Ishikawa (cell line): Measurements from ENCODE around the gene MAP3K19.

Experiments
- CEBPB ChIP-seq: IDR thresholded peaks from 2 replicates; pipeline ENCODE4 v1.6.1; 2012
- CREB1 ChIP-seq: IDR thresholded peaks from 2 replicates; pipeline ENCODE4 v1.6.1; 2012; ENCODE audit warnings: low read depth
- EGR1 ChIP-seq: IDR thresholded peaks from 2 replicates; pipeline ENCODE4 v1.6.1; 2012
- EP300 ChIP-seq: IDR thresholded peaks from 2 replicates; pipeline ENCODE4 v1.6.1; 2012; ENCODE audit warnings: borderline replicate concordance
- FOXM1 ChIP-seq: IDR thresholded peaks from 2 replicates; pipeline ENCODE4 v1.6.1; 2012; ENCODE audit warnings: low read depth, borderline replicate concordance
- NFIC ChIP-seq: IDR thresholded peaks from 2 replicates; pipeline ENCODE4 v1.6.1; 2012
- RAD21 ChIP-seq: IDR thresholded peaks from 2 replicates; pipeline ENCODE4 v1.6.1; 2012; ENCODE audit warnings: low read depth
- TAF1 ChIP-seq: IDR thresholded peaks from 2 replicates; pipeline ENCODE4 v1.6.1; 2012; ENCODE audit warnings: low read depth, mild to moderate bottlenecking
- TEAD4 ChIP-seq: IDR thresholded peaks from 2 replicates; pipeline ENCODE4 v1.6.1; 2012
- YY1 ChIP-seq: IDR thresholded peaks from 2 replicates; pipeline ENCODE4 v1.6.1; 2012; ENCODE audit warnings: low read depth
- ZBTB7A ChIP-seq: IDR thresholded peaks from 2 replicates; pipeline ENCODE4 v1.6.1; 2012; ENCODE audit warnings: low read depth
- TF ChIP-seq, protein P1 (sequence below): IDR thresholded peaks from 2 replicates; pipeline ENCODE4 v1.6.1; 2012
- TF ChIP-seq, protein P2 (sequence below): IDR thresholded peaks from 2 replicates; pipeline ENCODE4 v1.6.1; 2012
- TF ChIP-seq, protein P3 (sequence below): IDR thresholded peaks from 2 replicates; pipeline ENCODE4 v1.6.1; 2012; ENCODE audit warnings: low read depth, mild to moderate bottlenecking

DNA sequence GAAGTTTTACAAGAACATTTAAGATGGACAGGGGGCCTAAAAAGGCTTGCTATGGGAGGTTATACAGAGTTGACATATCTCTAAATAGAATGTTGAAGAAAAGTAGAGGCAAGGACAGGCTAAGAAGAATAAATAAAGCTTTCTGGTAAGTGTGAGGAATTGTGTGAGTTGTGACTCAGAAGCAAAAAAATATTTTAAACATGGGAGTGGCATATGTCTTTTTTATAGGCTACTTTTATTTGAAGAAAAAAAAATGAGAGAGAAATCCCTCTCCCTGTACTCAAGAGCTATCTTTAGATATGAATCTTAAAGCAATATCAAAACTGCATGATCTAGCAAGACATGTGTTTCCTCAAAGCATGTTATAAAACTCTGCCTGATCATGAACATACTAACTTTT, 45.9 kb upstream of the MAP3K19 start:
- TF ChIP-seq EGR1 (no peak), ZBTB7A (no peak), TEAD4 (no peak), EP300 (no peak), NFIC (no peak), CEBPB (no peak), CREB1 (no peak), TAF1 (no peak), YY1 (no peak), FOXM1 (no peak), RAD21 (no peak)
- TF ChIP-seq, protein P1, sequence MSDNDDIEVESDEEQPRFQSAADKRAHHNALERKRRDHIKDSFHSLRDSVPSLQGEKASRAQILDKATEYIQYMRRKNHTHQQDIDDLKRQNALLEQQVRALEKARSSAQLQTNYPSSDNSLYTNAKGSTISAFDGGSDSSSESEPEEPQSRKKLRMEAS, result no peak
- TF ChIP-seq, protein P2, sequence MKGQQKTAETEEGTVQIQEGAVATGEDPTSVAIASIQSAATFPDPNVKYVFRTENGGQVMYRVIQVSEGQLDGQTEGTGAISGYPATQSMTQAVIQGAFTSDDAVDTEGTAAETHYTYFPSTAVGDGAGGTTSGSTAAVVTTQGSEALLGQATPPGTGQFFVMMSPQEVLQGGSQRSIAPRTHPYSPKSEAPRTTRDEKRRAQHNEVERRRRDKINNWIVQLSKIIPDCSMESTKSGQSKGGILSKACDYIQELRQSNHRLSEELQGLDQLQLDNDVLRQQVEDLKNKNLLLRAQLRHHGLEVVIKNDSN, result no peak
- TF ChIP-seq, protein P3, sequence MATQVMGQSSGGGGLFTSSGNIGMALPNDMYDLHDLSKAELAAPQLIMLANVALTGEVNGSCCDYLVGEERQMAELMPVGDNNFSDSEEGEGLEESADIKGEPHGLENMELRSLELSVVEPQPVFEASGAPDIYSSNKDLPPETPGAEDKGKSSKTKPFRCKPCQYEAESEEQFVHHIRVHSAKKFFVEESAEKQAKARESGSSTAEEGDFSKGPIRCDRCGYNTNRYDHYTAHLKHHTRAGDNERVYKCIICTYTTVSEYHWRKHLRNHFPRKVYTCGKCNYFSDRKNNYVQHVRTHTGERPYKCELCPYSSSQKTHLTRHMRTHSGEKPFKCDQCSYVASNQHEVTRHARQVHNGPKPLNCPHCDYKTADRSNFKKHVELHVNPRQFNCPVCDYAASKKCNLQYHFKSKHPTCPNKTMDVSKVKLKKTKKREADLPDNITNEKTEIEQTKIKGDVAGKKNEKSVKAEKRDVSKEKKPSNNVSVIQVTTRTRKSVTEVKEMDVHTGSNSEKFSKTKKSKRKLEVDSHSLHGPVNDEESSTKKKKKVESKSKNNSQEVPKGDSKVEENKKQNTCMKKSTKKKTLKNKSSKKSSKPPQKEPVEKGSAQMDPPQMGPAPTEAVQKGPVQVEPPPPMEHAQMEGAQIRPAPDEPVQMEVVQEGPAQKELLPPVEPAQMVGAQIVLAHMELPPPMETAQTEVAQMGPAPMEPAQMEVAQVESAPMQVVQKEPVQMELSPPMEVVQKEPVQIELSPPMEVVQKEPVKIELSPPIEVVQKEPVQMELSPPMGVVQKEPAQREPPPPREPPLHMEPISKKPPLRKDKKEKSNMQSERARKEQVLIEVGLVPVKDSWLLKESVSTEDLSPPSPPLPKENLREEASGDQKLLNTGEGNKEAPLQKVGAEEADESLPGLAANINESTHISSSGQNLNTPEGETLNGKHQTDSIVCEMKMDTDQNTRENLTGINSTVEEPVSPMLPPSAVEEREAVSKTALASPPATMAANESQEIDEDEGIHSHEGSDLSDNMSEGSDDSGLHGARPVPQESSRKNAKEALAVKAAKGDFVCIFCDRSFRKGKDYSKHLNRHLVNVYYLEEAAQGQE, result no peak
